ENCODE results near the gene TNNC2. TPM values are rescaled to one million over a fixed set of nuclear protein-coding genes. Genes with fewer than 3 reads are reported as not detected.
A peak's percentile ranks its signal among the peaks of the same experiment; 100 is the strongest.

Gene TNNC2
- total RNA-seq, 2 donors from 2014 or later, result 0.51 TPM; not detected in 1

- no peak overlapping the region for H3K4me3 ChIP-seq
- no peaks in the 10 kb centered on the region for H3K27me3 ChIP-seq
- DNase-seq (ENCODE audit: low spot score), result no peak
- H3K27ac ChIP-seq, result peak overlapping the region in 1 of 2 donors; percentile 23
- H3K4me1 ChIP-seq, result peaks cover 0 to 15% of the 10 kb centered on the region in 2 donors
- no peaks in the 10 kb centered on the region for H3K36me3 ChIP-seq
- no peaks in the 10 kb centered on the region for H3K9me3 ChIP-seq
- no peak for TF ChIP-seq CTCF (IDR thresholded peaks at IDR 0.05)
Observed at GRCh38 chr20:45817376-45818194, 9.5 kb downstream of the TNNC2 start.

- Histone ChIP-seq H3K27ac (no peak overlapping the region), H3K4me1 (peaks cover 0 to 16% of the 10 kb centered on the region in 2 donors), H3K27me3 (no peaks in the 10 kb centered on the region), H3K4me3 (no peak overlapping the region), H3K9me3 (no peaks in the 10 kb centered on the region), H3K36me3 (no peaks in the 10 kb centered on the region)
- no peak for DNase-seq (ENCODE audit: low spot score)
- no peak for TF ChIP-seq CTCF (IDR thresholded peaks at IDR 0.05)
Observed at GRCh38 chr20:45816951-45817350, 10.2 kb downstream of the TNNC2 start.

GRCh38 chr20:45814314-45814713 lies 12.8 kb downstream of the TNNC2 start:
- DNase-seq (ENCODE audit: low spot score), result no peak
- H3K4me1 ChIP-seq, result peaks cover 0 to 16% of the 10 kb centered on the region in 2 donors
- no peaks in the 10 kb centered on the region for H3K27me3 ChIP-seq
- H3K9me3 ChIP-seq, result no peaks in the 10 kb centered on the region
- TF ChIP-seq CTCF (IDR thresholded peaks at IDR 0.05), result no peak
- no peak overlapping the region for H3K27ac ChIP-seq
- no peak overlapping the region for H3K4me3 ChIP-seq
- peaks cover 18% of the 10 kb centered on the region for H3K36me3 ChIP-seq

GRCh38 chr20:45813489-45813888 lies 13.6 kb downstream of the TNNC2 start:
- no peak for DNase-seq (ENCODE audit: low spot score)
- Histone ChIP-seq H3K27ac (no peak overlapping the region), H3K4me3 (peak overlapping the region in 1 of 2 donors; percentile 65), H3K36me3 (peaks cover 27% of the 10 kb centered on the region), H3K4me1 (peaks cover 0 to 16% of the 10 kb centered on the region in 2 donors), H3K27me3 (no peaks in the 10 kb centered on the region), H3K9me3 (no peaks in the 10 kb centered on the region)
- no peak for TF ChIP-seq CTCF (IDR thresholded peaks at IDR 0.05)

- Histone ChIP-seq H3K4me1 (peaks cover 0 to 16% of the 10 kb centered on the region in 2 donors), H3K9me3 (no peaks in the 10 kb centered on the region), H3K27me3 (no peaks in the 10 kb centered on the region), H3K36me3 (peaks cover 32% of the 10 kb centered on the region), H3K27ac (no peak overlapping the region), H3K4me3 (peak overlapping the region; percentile 39 to 65)
- TF ChIP-seq CTCF (IDR thresholded peaks at IDR 0.05), result no peak
- no peak for DNase-seq (ENCODE audit: low spot score)
Observed at GRCh38 chr20:45813006-45813340, 14.1 kb downstream of the TNNC2 start.

All from right atrium auricular region (tissue), 2 donors.